AG20443 (cell line): ENCODE measurements around the gene C17orf100.
A peak's percentile ranks its signal among the peaks of the same experiment; 100 is the strongest.
"Not testable (repeated sequence)": the region's sequence is repeated elsewhere in the genome, so short reads cannot be mapped to it uniquely, and the experiment has no call there.

Source experiments
- DNase-seq: peaks from one replicate; pipeline ENCODE4 v3.0.0; 2012; ENCODE audit warnings: low spot score, mixed read lengths

Gene C17orf100

DNA sequence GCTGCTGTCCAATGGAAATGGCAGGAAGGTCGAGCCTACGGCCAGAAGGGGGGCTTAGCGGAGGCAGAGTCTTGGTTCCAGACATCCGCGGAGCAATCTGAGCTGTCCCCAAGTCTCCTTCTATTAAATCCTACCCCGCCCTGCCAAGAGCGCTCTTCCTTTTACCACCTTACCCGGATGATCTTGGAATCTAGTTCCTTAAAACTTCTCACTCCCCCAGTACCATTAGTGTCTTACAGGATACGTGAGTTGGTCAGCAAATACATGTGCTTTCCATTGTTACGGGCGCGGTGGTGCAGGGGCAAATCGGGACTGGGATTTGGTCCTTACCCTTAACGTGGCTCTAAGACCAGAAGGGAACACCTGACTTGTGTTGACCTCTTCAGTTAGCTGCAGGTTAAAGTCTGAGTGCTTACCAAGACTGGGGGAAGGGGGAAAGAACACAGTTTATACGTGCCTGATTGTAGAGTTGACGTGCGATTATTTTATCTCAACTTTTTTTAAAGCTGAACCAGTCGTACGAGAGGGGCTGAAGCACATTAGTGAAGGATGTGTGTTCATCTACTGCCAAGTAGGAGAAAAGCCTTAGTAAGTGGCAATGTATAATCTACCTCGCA is 10.2 kb upstream of the C17orf100 start:
- DNase-seq, result no peak

DNA sequence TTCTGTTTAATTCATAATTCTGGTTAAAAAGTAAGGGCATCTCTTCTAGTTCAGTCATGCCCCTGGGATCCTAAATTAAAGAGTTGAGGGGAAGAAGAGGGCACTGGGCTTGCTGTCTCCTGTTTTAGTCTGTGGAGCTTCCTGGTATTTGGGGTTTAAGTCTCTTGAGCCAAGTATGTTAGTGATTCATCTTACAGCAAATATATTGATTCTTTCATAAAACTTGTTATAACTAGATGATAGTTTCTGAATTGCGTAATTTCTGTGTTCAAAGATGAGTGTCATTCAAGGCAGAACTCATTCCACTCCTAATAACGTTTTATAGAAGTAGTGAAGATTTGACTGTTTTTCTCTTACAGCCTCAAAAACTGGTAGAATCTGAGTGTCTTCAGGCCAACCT is 9.0 kb upstream of the C17orf100 start:
- no peak for DNase-seq

DNA sequence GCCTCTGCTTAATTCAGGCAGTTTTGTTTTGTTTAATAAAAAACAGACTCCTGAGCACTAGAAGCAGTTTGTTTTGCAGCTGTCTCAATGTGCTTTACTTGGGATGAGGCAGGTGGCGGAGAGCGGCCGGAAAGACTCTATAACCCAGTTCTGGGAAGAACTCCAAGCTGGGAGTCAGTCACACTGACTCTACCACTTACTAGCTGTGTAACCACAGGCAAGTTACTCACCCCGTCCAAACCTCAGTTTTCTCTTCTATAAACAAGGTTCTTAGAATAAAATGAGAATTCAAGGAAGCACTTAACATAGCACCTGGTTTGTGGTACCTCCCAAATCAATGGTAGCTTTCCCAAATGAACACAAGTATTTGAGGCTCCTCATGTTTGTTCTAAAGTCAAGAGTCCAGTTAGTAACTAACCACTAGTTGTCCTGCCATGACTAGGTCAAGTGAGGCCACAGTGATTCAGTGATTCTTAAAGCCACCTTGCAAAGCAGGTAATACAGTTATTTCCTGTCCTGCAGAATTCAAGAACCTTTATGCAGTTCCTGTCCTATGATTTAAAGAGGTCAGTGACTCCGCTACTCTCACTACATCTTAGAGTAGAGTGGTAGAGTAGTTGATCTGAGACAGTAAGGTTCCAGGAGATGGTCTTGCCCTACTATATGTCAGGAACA is 8.0 kb upstream of the C17orf100 start:
- DNase-seq, result no peak

DNA sequence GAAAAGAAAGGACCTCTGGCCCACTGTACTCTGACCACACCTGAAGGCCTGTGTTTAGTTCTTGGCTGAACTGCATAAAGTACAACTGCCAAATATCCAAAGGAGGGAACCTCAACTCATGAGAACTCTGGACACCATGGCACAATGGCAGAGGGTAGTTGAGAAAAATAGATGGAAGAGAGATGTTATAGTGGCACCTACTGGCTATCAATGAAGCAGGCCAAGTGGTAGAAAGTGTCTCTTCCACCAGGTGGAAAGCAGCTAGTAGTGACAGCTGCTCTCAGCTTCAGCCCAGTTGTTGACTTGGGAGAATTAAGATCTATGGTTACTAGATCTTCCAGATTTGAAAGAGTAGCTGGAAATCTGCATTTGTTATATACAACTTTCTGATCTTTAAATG is 3.4 kb upstream of the C17orf100 start:
- no peak for DNase-seq

DNA sequence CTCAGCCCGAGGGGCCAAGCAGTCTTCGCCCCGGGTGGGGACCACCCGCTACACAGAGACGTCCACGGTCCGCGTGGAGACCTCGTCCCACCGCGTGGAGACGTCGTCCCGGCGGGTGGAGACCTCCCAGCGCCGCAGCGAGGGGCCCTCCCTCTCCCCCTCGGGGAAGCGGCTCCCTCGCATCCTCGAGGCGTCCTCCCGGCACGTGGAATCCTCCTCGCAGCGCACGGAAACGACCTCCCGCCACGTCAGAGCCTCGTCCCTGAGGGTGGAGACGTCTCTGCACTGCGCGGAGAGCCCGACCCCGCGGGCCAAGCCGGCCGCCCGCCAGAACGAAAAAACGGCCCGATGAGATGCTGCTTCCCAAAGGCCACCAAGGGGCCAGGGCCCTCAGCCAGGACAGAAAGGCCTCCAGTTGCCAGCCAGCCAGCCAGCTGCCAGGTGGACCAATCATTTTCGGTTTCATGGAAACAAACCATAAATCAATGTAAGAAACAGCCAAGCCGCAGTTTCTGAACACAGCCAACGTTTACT is 424 bp downstream of the C17orf100 start:
- peak; percentile 57 for DNase-seq

DNA sequence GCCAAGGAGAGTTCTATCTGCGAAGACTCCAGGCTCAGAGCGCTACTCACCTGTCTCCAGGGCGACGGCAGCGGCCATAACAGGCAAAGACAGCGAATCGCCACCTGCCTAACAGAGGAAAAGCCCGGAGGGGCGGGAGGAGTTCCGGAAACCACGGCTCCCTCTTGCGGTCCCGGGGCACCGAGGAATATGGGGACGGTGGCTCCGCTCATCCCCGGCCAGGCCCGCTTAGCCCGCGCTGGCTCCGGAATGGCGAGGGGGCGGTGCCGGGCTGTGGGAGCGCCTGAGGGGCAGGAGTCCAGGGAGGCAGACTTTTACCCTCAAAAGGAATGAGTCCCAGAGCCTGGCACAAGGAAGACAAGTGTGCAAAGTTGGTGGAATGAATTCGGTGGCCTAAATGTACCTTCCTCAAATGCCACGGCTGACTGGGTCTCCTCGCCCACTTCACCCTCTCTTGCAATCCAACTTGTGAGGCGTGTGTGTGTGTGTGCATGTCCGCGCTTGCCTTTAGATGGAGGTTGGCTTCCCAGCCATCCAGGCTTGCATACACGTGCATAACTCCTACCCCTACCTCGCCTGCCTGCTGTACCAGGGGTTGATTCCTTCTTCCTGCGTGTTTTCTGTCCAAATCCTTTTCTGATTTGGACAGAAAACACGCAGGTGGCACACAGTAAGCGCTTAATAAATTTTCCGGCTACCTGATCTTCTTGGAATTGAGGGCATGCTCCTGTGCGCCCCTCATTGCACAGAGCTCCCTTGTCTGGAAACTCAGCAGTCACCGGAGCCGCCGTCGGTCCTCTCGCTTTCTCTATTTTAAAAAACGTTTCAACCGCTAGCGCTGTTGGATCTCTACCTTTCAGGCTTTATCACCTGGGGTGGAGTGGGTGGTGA is 3.5 kb downstream of the C17orf100 start:
- no peak for DNase-seq

DNA sequence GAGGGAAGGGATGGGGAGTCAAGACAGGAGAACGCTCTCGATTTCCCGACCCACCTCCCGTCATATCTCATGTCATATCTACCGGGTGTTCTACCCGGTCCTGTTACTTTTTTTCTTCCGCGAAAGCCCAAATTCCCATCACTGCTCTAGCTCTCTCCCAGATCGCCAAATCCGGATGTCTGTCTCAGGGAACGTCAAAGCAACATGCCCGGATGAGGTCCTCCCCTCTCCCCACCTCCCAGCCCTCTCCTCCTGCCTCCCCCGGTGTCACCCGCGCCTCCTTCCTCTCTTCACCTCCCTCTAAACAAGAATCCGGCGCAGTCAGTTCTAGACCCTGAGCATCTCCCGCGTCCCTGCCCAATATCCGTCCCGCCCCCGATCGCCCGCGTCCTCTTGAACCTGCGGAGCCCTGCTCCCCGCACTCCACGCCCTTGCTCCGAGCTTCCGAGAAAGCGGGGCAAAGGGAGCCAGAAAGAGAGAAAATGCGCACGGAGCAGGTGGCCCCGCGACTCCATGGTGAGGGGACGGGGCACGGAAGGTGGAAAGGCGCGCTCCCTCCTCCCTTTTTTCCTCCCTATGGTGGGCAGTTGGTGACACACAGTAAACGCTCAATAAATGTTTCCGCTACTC is 4.3 kb downstream of the C17orf100 start:
- DNase-seq, result not testable (repeated sequence)

DNA sequence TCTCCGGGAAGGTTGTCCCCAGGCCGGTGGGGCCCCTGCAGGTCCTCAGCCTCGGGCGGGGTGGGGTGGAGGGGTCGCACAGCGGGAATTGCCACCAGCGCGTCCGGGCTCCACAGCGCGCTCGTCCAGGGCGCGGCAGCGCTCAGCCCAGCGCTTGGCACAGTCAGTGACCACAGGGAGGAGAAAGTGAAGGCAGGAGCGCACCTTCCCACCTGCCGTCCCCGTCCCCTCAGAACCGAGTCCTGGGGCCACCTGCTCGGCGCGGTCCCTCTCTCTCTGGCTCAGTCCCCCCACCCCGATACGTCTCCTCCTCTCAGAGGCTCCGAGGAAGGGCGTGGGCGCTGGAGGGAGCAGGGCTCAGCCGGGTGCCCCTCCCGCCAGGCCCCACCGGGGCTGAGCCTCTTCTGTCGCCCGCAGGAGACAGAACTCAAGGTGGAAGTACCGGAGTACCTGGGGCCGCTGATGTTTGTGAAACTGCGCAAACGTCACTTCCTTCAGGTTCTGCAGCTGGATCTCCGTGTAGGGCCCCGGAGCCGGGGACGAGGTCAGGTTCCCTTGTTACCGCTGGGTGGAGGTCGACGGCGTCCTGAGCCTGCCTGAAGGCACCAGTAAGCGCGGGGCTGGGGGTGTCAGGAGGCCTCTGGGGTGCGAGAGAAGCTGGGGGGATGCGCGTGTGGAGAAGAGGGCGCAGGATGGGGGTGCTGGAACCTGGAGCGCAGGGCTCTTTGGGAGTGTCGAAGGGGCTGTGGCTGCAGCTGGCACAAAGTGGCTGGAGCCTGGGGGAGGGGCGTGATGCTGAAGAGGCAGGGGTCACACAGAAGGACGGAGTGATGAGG is 5.5 kb downstream of the C17orf100 start:
- not testable (repeated sequence) for DNase-seq

DNA sequence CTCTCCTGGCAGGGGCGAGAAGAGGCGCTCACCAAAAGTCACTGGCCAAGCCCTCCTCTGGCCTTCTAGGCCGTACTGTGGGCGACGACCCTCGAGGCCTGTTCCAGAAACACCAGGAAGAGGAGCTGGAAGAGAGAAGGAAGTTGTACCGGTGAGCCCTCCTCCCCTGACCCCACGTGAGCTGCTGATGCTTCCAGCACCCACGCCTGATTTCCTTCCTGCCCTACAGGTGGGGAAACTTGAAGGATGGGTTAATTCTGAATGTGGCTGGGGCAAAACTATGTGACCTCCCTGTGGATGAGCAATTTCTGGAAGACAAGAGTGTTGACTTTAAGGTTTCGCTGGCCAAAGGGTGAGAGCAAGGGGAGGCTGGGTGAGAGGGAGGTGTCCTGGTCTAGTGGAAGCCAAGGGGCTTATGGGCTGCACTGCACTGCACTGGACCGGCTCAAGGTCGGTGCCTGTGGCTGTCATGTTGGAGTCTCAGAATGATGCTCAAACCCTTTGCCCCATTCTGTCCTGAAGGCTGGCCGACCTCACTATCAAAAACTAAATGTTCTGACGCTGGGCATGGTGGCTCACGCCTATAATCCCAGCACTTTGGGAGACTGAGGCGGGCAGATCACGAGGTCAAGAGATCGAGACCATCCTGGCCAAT is 6.2 kb downstream of the C17orf100 start:
- no peak for DNase-seq

DNA sequence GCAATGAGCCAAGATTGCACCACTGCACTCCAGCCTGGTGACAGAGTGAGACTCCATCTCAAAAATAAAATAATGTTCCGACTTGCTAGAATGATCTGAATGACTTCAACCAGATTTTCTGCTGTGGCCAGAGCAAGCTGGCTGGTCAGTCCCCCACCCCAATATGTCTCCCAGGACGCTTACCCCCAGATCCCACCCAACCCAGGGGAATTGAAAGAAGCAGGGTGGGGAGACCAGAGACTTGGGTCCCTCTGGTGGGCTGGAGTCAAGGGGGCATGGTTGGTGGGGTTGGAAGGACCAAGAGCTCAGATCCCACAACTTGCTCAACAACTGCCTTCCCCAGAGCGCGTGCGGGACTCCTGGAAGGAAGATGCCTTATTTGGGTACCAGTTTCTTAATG is 6.8 kb downstream of the C17orf100 start:
- not testable (repeated sequence) for DNase-seq

DNA sequence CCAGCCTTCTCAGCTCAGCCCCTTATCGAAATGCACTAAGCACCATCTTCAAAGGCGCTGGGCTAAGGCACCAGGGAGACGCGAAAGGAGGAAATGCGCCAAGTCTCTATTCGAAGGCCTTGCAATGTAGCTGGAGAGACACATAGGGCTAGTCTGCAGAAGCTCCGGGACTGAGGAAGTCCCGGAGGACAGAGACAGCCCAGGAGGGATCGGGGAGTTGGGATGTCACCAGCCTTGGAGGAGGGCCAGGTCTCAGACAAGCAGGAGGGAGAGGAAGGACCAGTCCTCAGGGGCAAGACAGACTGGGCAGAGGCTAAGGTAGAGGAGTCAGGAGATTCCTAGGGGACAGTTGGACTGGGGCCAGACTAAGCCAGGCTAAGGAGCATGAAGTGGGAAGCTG is 8.5 kb downstream of the C17orf100 start:
- no peak for DNase-seq

DNA sequence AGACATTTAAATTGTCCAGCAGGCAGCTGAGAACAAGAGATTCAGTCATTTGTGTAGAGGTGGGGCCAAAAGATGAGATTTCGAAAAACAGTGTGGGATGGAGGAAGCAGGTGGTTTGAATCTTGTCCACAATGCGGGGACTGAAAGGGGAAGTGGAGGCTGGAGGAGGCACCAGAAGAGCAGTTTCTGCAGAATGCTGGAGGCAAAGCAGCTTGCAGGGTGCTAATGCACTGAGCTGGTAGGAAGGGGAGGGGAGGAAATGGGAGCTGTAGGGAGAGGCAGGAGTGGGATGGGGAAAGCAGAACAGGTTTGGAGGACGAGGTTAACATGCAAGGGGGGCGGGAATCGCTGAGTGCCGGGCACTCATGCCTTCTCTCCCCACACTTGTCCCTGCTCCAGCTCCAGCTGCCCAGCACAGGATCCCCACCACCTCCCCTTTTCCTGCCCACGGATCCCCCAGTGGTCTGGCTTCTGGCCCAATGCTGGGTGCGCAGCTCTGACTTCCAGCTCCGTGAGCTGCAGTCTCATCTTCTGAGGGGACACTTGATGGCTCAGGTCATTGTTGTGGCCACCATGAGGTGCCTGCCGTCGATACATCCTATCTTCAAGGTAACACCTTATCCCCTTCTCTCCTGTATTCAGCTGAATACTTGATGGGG is 9.4 kb downstream of the C17orf100 start:
- no peak for DNase-seq

DNA sequence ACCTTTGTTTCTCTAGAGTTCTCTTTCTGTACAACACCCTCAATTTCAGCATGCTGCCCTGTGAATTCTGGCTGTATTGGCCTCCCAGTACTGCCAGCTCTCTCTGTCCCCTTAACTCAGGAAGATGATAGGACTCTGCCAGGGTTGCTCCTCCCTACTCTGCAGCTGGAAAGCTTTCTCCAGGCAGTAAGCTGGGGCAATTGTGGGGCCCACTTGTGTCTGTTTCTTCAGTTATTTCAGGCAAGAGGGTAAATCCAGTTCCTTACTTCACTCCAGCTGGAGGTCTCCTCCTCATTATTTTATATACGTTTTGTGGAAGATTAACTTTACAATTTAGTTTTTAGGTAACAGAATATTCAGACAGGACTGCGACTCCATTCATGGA is 9.9 kb downstream of the C17orf100 start:
- no peak for DNase-seq

DNA sequence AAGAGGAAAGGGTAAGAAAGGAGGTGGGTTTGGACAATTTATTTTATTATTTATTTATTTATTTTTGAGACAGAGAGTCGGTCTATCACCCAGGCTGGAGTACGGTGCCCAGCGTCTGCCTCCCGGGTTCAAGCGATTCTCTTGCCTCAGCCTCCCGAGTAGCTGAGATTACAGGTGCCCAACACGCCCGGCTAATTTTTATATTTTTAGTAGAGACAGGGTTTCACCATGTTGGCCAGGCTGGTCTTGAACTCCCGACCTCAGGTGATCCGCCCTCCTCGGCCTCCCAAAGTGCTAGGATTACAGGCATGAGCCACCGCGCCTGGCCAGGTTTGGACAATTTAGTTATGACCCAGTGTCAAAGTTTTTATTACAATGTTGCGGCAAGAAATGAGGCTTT is 11.6 kb downstream of the C17orf100 start:
- DNase-seq, result not testable (repeated sequence)

DNA sequence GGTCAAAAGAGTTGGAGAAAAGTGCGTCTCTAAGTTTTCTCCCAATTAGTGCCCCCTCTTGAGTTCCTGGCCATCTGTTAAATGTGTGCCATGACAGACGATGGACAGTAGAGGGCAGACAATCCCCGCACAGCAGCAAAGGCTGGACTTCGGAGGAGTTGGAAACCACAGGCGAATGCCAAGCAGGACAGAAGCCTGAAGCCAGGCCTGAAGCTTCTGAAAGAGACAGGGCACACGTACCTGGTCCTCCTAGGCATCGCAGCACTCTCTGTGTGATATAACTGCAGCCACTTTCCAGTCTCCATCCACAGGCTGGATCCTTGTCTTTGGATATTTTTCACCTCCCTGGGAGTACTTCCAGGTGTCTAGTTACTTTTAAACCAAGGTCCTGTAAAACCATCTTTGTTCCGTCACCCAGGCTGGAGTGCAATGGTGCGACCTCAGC is 14.5 kb downstream of the C17orf100 start:
- DNase-seq, result peak; percentile 91

DNA sequence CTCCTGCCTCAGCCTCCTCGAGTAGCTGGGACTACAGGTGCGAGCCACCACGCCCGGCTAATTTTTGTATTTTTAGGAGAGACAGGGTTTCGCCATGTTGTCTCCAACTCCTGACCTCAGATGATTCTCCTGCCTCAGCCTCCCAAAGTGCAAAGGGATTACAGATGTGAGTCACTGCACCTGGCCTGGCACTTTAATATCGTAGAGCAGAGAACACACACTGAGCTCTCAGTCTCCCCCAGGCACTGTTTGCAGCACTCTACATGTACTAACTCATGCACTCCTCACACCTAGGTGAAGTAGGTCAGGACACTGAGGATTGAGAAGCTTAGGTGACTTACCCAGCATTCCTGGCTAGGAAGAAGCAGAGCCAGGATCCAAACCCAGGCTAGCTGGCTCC is 15.0 kb downstream of the C17orf100 start:
- DNase-seq, result no peak

DNA sequence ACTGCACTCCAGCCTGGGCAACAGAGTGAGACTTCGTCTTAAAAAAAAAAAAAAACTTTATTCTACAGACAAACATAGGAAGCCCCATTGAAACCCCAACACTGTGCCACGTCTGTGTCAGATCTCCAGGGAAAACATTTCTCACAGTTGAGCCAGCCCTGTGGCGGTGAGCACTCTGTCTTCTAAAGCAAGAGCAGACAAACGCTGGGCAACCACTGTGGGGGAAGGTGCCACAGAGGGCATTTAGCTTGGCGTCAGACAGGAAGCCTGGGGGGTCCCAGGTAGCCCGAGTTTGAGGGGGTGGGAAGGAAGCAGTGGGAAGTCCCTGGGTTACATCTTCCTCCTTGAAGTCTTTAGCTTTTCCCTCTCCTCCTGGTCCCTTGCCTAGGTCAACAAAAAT is 16.0 kb downstream of the C17orf100 start:
- no peak for DNase-seq

DNA sequence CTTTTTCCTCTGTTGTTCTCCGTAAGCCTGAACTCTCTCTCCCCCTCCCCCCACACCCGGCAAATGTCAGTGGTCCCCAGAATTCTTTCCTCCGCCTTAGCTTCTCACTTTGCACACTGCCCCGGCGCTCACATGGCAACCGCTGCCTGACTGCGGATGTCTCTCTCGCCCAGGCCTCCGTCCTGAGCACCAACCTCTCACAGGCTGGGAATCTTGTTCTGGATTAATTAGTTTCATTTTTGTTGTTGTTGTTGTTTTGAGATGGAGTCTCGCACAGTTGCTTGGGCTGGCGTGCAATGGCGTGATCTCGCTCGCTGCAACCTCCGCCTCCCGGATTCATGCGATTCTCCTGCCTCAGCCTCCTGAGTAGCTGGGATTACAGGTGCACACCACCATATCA is 16.7 kb downstream of the C17orf100 start:
- no peak for DNase-seq

DNA sequence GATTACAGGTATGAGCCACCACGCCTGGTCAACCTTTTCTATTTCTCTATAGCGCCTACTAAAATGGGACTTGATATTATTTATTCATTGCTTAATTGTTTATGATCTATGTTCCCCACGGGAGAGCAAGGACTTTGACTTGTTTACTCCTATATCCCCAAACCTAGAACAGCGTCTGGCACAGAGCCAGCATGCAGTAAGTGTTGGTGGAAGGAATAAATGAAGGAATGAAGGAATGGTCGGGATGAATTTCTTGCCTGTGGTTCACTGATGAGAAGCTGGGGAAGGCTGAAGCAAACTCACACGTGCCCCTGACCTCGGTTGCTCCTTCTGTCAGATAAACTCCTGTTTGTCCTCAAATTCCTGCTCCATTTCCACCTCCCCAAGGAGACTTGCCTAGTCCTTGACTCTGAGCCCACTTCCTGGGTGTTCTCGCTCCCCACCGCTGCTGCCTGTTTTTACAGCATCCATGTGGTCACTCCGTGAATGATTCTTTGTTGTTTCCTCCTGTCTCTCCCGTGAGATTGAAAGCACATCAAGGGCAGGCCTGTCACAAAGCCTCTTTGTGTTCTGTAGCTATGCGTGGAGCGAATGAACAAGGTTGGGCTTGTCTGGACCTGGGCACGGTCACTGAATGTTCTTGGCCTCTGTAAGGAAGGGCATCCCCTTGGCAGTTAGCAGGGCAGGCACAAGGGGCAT is 17.3 kb downstream of the C17orf100 start:
- no peak for DNase-seq
